Esophagus muscularis mucosa (tissue), 4 donors: ENCODE results near the gene CALR.

ENCODE experiments used
- CTCF ChIP-seq, 3 experiments: fragments of 200-600 bp in 2 of 3; fragments of 450-650 bp in 1 of 3; sonication (generic) in 2 of 3; IDR thresholded peaks; one replicate each; pipeline ENCODE4 v1.5.1; 2017 to 2019; ENCODE audit warnings: antibody characterized with exemption in 3 of 3, mild to moderate bottlenecking in 2 of 3, moderate library complexity in 1 of 3
- EP300 ChIP-seq: sonication (generic); formaldehyde crosslinking; IDR thresholded peaks from one replicate; pipeline ENCODE4 v1.6.1; 2017; ENCODE audit warnings: antibody characterized with exemption
- POLR2A ChIP-seq: fragments of 450-650 bp; IDR thresholded peaks from one replicate; pipeline ENCODE4 v1.6.1; 2017; ENCODE audit warnings: antibody characterized with exemption, moderate library complexity, mild to moderate bottlenecking, low read depth
- POLR2AphosphoS5 ChIP-seq, 2 donors: sonication (generic); formaldehyde crosslinking; IDR thresholded peaks; one replicate each; pipeline ENCODE4 v1.6.1; 2017; ENCODE audit warnings: antibody characterized with exemption in 2 of 2

DNA sequence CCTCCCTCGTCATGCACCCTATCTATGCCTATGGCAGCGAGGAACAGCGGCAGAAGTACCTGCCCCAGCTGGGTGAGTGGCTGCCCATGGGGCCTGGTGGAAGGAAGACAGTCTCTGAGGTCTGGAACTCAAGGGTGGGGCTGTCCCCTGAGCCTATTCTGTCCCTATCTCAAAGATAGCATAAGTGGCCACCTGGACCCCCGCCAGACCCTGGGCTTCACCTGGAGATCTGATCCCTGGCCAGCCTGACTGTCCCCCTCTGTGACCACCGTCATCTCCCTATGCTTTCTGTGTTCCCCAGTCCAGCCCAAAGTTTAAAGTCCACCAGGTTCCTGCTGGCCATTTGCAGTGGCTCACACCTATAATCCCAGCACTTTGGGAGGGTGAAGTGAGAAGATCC, 44.8 kb upstream of the CALR start:
- no peak for TF ChIP-seq CTCF (IDR thresholded peaks at IDR 0.05)
- no peak for TF ChIP-seq POLR2A
- no peak for TF ChIP-seq EP300
- TF ChIP-seq POLR2AphosphoS5 (IDR thresholded peaks at IDR 0.05) = no peak
